ENCODE measurements around the gene CYB5RL. TPM values are rescaled to one million over a fixed set of nuclear protein-coding genes. Genes with fewer than 3 reads are reported as not detected.

Gene CYB5RL
- total RNA-seq, 1 donor from 2014 or later = 3.9 TPM

- FAIRE-seq (no peak), DNase-seq (ENCODE audit: low read depth) (no peak)
- H3K4me2 ChIP-seq (ENCODE audit: low read length) = no peak overlapping the region
- no peaks in the 10 kb centered on the region for H3K79me2 ChIP-seq (ENCODE audit: insufficient read depth, low read length)
- H3K9ac ChIP-seq (ENCODE audit: low read length) = no peak overlapping the region
- no peak overlapping the region for H2AFZ ChIP-seq (ENCODE audit: low read depth, low read length)
- H3K36me3 Mint-ChIP-seq (ENCODE audit: low read depth, unreplicated experiment) = peaks cover 2% of the 10 kb centered on the region
- no peak overlapping the region for H3K4me3 Mint-ChIP-seq (ENCODE audit: unreplicated experiment)
- no peak overlapping the region for H3K4me3 ChIP-seq (ENCODE audit: insufficient read depth, low read depth, low read length)
- H3K9me3 ChIP-seq (ENCODE audit: insufficient read depth, low read depth, low read length) = no peaks in the 10 kb centered on the region
- peaks cover 10% of the 10 kb centered on the region for H3K27me3 Mint-ChIP-seq (ENCODE audit: low read depth, unreplicated experiment)
- no peaks in the 10 kb centered on the region for H4K20me1 ChIP-seq (ENCODE audit: insufficient read depth, low read length)
- H3K36me3 ChIP-seq (ENCODE audit: insufficient read depth, low read length) = no peaks in the 10 kb centered on the region
- no peak overlapping the region for H3K27ac ChIP-seq (ENCODE audit: low read depth, low read length)
- no peaks in the 10 kb centered on the region for H3K27me3 ChIP-seq (ENCODE audit: insufficient read depth, low read length)
- H3K4me1 Mint-ChIP-seq (ENCODE audit: low read depth, unreplicated experiment) = peaks cover 16% of the 10 kb centered on the region
- peaks cover 5% of the 10 kb centered on the region for H3K4me1 ChIP-seq (ENCODE audit: insufficient read depth, low read length)
- TF ChIP-seq EZH2 (IDR thresholded peaks at IDR 0.05; ENCODE audit: insufficient read depth, low read length) (no peak), CTCF (IDR thresholded peaks at IDR 0.05; ENCODE audit: insufficient read depth, low read depth, low read length) (no peak)
- H3K9me3 Mint-ChIP-seq (ENCODE audit: unreplicated experiment) = peaks cover 3% of the 10 kb centered on the region
- H3K27ac Mint-ChIP-seq (ENCODE audit: unreplicated experiment) = no peak overlapping the region
Measured at GRCh38 chr1:54157401-54157800, 42.4 kb downstream of the CYB5RL start.

GRCh38 chr1:54156986-54157385, 42.8 kb downstream of the CYB5RL start:
- peaks cover 2% of the 10 kb centered on the region for H3K36me3 Mint-ChIP-seq (ENCODE audit: low read depth, unreplicated experiment)
- Histone ChIP-seq H3K4me3 (ENCODE audit: insufficient read depth, low read depth, low read length) (no peak overlapping the region), H4K20me1 (ENCODE audit: insufficient read depth, low read length) (no peaks in the 10 kb centered on the region), H2AFZ (ENCODE audit: low read depth, low read length) (no peak overlapping the region), H3K36me3 (ENCODE audit: insufficient read depth, low read length) (no peaks in the 10 kb centered on the region), H3K9me3 (ENCODE audit: insufficient read depth, low read depth, low read length) (no peaks in the 10 kb centered on the region), H3K27ac (ENCODE audit: low read depth, low read length) (no peak overlapping the region), H3K27me3 (ENCODE audit: insufficient read depth, low read length) (no peaks in the 10 kb centered on the region), H3K9ac (ENCODE audit: low read length) (no peak overlapping the region), H3K4me1 (ENCODE audit: insufficient read depth, low read length) (peaks cover 5% of the 10 kb centered on the region), H3K79me2 (ENCODE audit: insufficient read depth, low read length) (no peaks in the 10 kb centered on the region), H3K4me2 (ENCODE audit: low read length) (no peak overlapping the region)
- H3K4me1 Mint-ChIP-seq (ENCODE audit: low read depth, unreplicated experiment) = peaks cover 16% of the 10 kb centered on the region
- peaks cover 10% of the 10 kb centered on the region for H3K27me3 Mint-ChIP-seq (ENCODE audit: low read depth, unreplicated experiment)
- FAIRE-seq (no peak), DNase-seq (ENCODE audit: low read depth) (no peak)
- TF ChIP-seq CTCF (IDR thresholded peaks at IDR 0.05; ENCODE audit: insufficient read depth, low read depth, low read length) (no peak), EZH2 (IDR thresholded peaks at IDR 0.05; ENCODE audit: insufficient read depth, low read length) (no peak)
- H3K4me3 Mint-ChIP-seq (ENCODE audit: unreplicated experiment) = no peak overlapping the region
- H3K9me3 Mint-ChIP-seq (ENCODE audit: unreplicated experiment) = peaks cover 3% of the 10 kb centered on the region
- no peak overlapping the region for H3K27ac Mint-ChIP-seq (ENCODE audit: unreplicated experiment)

DNA sequence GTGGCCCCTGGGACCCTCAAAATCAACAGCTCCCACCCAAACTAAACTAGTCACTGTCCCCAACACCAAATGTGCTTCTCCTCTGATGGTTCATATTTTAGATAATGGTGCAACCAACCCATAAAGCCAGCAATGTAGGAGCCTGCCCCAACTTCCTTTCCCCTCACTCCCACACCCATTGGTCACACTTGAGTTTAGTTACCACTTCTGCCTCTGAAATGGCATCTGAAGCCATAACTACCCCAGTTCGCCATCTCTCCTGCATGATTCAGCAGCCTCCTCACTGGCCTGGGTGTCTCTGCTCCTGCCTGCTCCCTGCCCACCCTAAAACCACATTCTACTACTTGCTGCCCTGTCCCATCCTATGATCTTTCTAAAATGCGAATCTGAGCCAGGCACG, 43.6 kb downstream of the CYB5RL start:
- Histone ChIP-seq H3K4me1 (ENCODE audit: insufficient read depth, low read length) (peaks cover 5% of the 10 kb centered on the region), H3K27me3 (ENCODE audit: insufficient read depth, low read length) (no peaks in the 10 kb centered on the region), H3K27ac (ENCODE audit: low read depth, low read length) (no peak overlapping the region), H3K9me3 (ENCODE audit: insufficient read depth, low read depth, low read length) (no peaks in the 10 kb centered on the region), H3K9ac (ENCODE audit: low read length) (no peak overlapping the region), H3K79me2 (ENCODE audit: insufficient read depth, low read length) (no peaks in the 10 kb centered on the region), H4K20me1 (ENCODE audit: insufficient read depth, low read length) (no peaks in the 10 kb centered on the region), H3K4me3 (ENCODE audit: insufficient read depth, low read depth, low read length) (no peak overlapping the region), H2AFZ (ENCODE audit: low read depth, low read length) (no peak overlapping the region), H3K36me3 (ENCODE audit: insufficient read depth, low read length) (no peaks in the 10 kb centered on the region), H3K4me2 (ENCODE audit: low read length) (no peak overlapping the region)
- no peak for TF ChIP-seq CTCF (IDR thresholded peaks at IDR 0.05; ENCODE audit: insufficient read depth, low read depth, low read length)
- no peak for TF ChIP-seq EZH2 (IDR thresholded peaks at IDR 0.05; ENCODE audit: insufficient read depth, low read length)
- Mint-ChIP-seq H3K27me3 (ENCODE audit: low read depth, unreplicated experiment) (peaks cover 9% of the 10 kb centered on the region), H3K4me1 (ENCODE audit: low read depth, unreplicated experiment) (peaks cover 16% of the 10 kb centered on the region), H3K27ac (ENCODE audit: unreplicated experiment) (no peak overlapping the region), H3K36me3 (ENCODE audit: low read depth, unreplicated experiment) (peaks cover 2% of the 10 kb centered on the region), H3K4me3 (ENCODE audit: unreplicated experiment) (no peak overlapping the region), H3K9me3 (ENCODE audit: unreplicated experiment) (peaks cover 3% of the 10 kb centered on the region)
- DNase-seq (ENCODE audit: low read depth) = no peak
- no peak for FAIRE-seq

Data from astrocyte (in vitro differentiated cells and primary cell).